Right atrium auricular region (tissue), 2 donors: ENCODE measurements around the gene FMN2. TPM values are rescaled to one million over a fixed set of nuclear protein-coding genes. Genes with fewer than 3 reads are reported as not detected.

Source experiments
- DNase-seq: peaks from one replicate; pipeline ENCODE4 v3.0.0-alpha.2; 2019; ENCODE audit warnings: low spot score
- H3K27ac ChIP-seq, 2 donors: fragments of 200-600 bp; sonication (generic); 1 replicate in 1 of 2; 2 replicates in 1 of 2; pipeline ENCODE4 v1.5.1; 2016 to 2019
- H3K27me3 ChIP-seq, 2 donors: fragments of 200-600 bp; sonication (generic); one replicate each; pipeline versions ENCODE4 v1.5.1 to v1.6.0; 2017 to 2019
- H3K36me3 ChIP-seq: fragments of 200-600 bp; sonication (generic); one replicate; pipeline ENCODE4 v1.5.1; 2016
- H3K4me1 ChIP-seq, 2 donors: fragments of 200-600 bp; sonication (generic); one replicate each; pipeline versions ENCODE4 v1.5.1 to v1.6.0; 2017 to 2019
- H3K4me3 ChIP-seq, 2 donors: fragments of 200-600 bp; sonication (generic); 1 replicate in 1 of 2; 2 replicates in 1 of 2; pipeline ENCODE4 v1.5.1; 2017 to 2019; ENCODE audit warnings: mild to moderate bottlenecking in 1 of 2, moderate library complexity in 1 of 2
- H3K9me3 ChIP-seq, 2 donors: fragments of 200-600 bp; sonication (generic); one replicate each; pipeline ENCODE4 v1.5.1; 2019
- CTCF ChIP-seq, 2 donors: fragments of 200-600 bp; sonication (generic); IDR thresholded peaks; one replicate each; pipeline ENCODE4 v1.5.1; 2019; ENCODE audit warnings: antibody characterized with exemption in 2 of 2
- total RNA-seq, 2 donors: library from RNA; depleted of rRNA; stranded (reverse); fragments of >200 nt; gene quantifications; one replicate each; pipeline ENCODE4 v1.1.0, GENCODE V29; 2016

FMN2 gene
- total RNA-seq, 2 donors from 2014 or later, result 0.15 TPM; not detected in 1

GRCh38 chr1:240235521-240236288 is 144.0 kb downstream of the FMN2 start:
- no peak overlapping the region for H3K27ac ChIP-seq
- H3K27me3 ChIP-seq, result no peaks in the 10 kb centered on the region
- no peak for DNase-seq
- no peaks in the 10 kb centered on the region for H3K36me3 ChIP-seq
- TF ChIP-seq CTCF (IDR thresholded peaks at IDR 0.05), result no peak
- no peaks in the 10 kb centered on the region for H3K9me3 ChIP-seq
- no peaks in the 10 kb centered on the region for H3K4me1 ChIP-seq
- H3K4me3 ChIP-seq, result no peak overlapping the region

- DNase-seq, result no peak
- no peaks in the 10 kb centered on the region for H3K4me1 ChIP-seq
- TF ChIP-seq CTCF (IDR thresholded peaks at IDR 0.05), result no peak
- H3K27ac ChIP-seq, result no peak overlapping the region
- H3K36me3 ChIP-seq, result no peaks in the 10 kb centered on the region
- H3K9me3 ChIP-seq, result no peaks in the 10 kb centered on the region
- no peaks in the 10 kb centered on the region for H3K27me3 ChIP-seq
- no peak overlapping the region for H3K4me3 ChIP-seq
Observed at GRCh38 chr1:240237305-240237721, 145.6 kb downstream of the FMN2 start.

- DNase-seq, result no peak
- H3K4me3 ChIP-seq, result no peak overlapping the region
- no peaks in the 10 kb centered on the region for H3K27me3 ChIP-seq
- no peak for TF ChIP-seq CTCF (IDR thresholded peaks at IDR 0.05)
- no peaks in the 10 kb centered on the region for H3K9me3 ChIP-seq
- H3K36me3 ChIP-seq, result no peaks in the 10 kb centered on the region
- H3K27ac ChIP-seq, result no peak overlapping the region
- no peaks in the 10 kb centered on the region for H3K4me1 ChIP-seq
Observed at GRCh38 chr1:240239309-240239708, 147.6 kb downstream of the FMN2 start.

GRCh38 chr1:240241278-240241677 is 149.6 kb downstream of the FMN2 start:
- H3K27me3 ChIP-seq, result no peaks in the 10 kb centered on the region
- no peak overlapping the region for H3K27ac ChIP-seq
- H3K36me3 ChIP-seq, result no peaks in the 10 kb centered on the region
- H3K4me1 ChIP-seq, result no peaks in the 10 kb centered on the region
- no peak for DNase-seq
- no peak for TF ChIP-seq CTCF (IDR thresholded peaks at IDR 0.05)
- no peak overlapping the region for H3K4me3 ChIP-seq
- no peaks in the 10 kb centered on the region for H3K9me3 ChIP-seq

- Histone ChIP-seq H3K27ac (no peak overlapping the region), H3K4me3 (no peak overlapping the region), H3K27me3 (no peaks in the 10 kb centered on the region), H3K4me1 (no peaks in the 10 kb centered on the region), H3K9me3 (no peaks in the 10 kb centered on the region), H3K36me3 (no peaks in the 10 kb centered on the region)
- no peak for TF ChIP-seq CTCF (IDR thresholded peaks at IDR 0.05)
- DNase-seq, result no peak
Observed at GRCh38 chr1:240242601-240243144, 151.0 kb downstream of the FMN2 start.
